ENCODE results near the gene DUSP16.

Gene DUSP16

GRCh38 chr12:12460935-12461922 is 101.4 kb downstream of the DUSP16 start:
- Histone ChIP-seq H3K79me2 (ENCODE audit: insufficient read depth, low read depth) (no peaks in the 10 kb centered on the region), H3K4me2 (no peak overlapping the region), H4K20me1 (ENCODE audit: insufficient read depth) (no peaks in the 10 kb centered on the region), H3K36me3 (ENCODE audit: insufficient read depth) (no peaks in the 10 kb centered on the region), H3K27me3 (ENCODE audit: insufficient read depth, low read depth) (no peaks in the 10 kb centered on the region), H3K27ac (no peak overlapping the region), H3K4me1 (ENCODE audit: low read depth, poor library complexity, severe bottlenecking) (peaks cover 7% of the 10 kb centered on the region), H3K4me3 (IDR thresholded peaks at IDR 0.05; ENCODE audit: insufficient read depth, low read depth, low read length) (no peak overlapping the region), H3K9ac (no peak overlapping the region), H2AFZ (ENCODE audit: low read depth) (no peak overlapping the region)
- no peak for TF ChIP-seq CTCF (conservative IDR thresholded peaks at IDR 0.05; ENCODE audit: low read depth, low read length)

- no peaks in the 10 kb centered on the region for H3K27me3 ChIP-seq (ENCODE audit: insufficient read depth, low read depth)
- no peak overlapping the region for H3K27ac ChIP-seq
- no peak overlapping the region for H3K4me2 ChIP-seq
- no peaks in the 10 kb centered on the region for H3K79me2 ChIP-seq (ENCODE audit: insufficient read depth, low read depth)
- no peak for TF ChIP-seq CTCF (conservative IDR thresholded peaks at IDR 0.05; ENCODE audit: low read depth, low read length)
- no peak overlapping the region for H3K9ac ChIP-seq
- no peak overlapping the region for H2AFZ ChIP-seq (ENCODE audit: low read depth)
- H3K36me3 ChIP-seq (ENCODE audit: insufficient read depth), result no peaks in the 10 kb centered on the region
- no peaks in the 10 kb centered on the region for H4K20me1 ChIP-seq (ENCODE audit: insufficient read depth)
- peaks cover 7% of the 10 kb centered on the region for H3K4me1 ChIP-seq (ENCODE audit: low read depth, poor library complexity, severe bottlenecking)
- H3K4me3 ChIP-seq (IDR thresholded peaks at IDR 0.05; ENCODE audit: insufficient read depth, low read depth, low read length), result no peak overlapping the region
Measured at GRCh38 chr12:12456637-12457036, 106.0 kb downstream of the DUSP16 start.

GRCh38 chr12:12454315-12454714 is 108.3 kb downstream of the DUSP16 start:
- no peak overlapping the region for H2AFZ ChIP-seq (ENCODE audit: low read depth)
- H3K4me1 ChIP-seq (ENCODE audit: low read depth, poor library complexity, severe bottlenecking), result peaks cover 7% of the 10 kb centered on the region
- no peaks in the 10 kb centered on the region for H4K20me1 ChIP-seq (ENCODE audit: insufficient read depth)
- no peak overlapping the region for H3K4me2 ChIP-seq
- no peak overlapping the region for H3K4me3 ChIP-seq (IDR thresholded peaks at IDR 0.05; ENCODE audit: insufficient read depth, low read depth, low read length)
- no peak overlapping the region for H3K27ac ChIP-seq
- no peaks in the 10 kb centered on the region for H3K79me2 ChIP-seq (ENCODE audit: insufficient read depth, low read depth)
- no peak overlapping the region for H3K9ac ChIP-seq
- no peaks in the 10 kb centered on the region for H3K36me3 ChIP-seq (ENCODE audit: insufficient read depth)
- no peaks in the 10 kb centered on the region for H3K27me3 ChIP-seq (ENCODE audit: insufficient read depth, low read depth)
- TF ChIP-seq CTCF (conservative IDR thresholded peaks at IDR 0.05; ENCODE audit: low read depth, low read length), result no peak

- no peak overlapping the region for H2AFZ ChIP-seq (ENCODE audit: low read depth)
- H3K4me3 ChIP-seq (IDR thresholded peaks at IDR 0.05; ENCODE audit: insufficient read depth, low read depth, low read length), result no peak overlapping the region
- H3K79me2 ChIP-seq (ENCODE audit: insufficient read depth, low read depth), result no peaks in the 10 kb centered on the region
Measured at GRCh38 chr12:12453635-12454034, 109.0 kb downstream of the DUSP16 start.

More at GRCh38 chr12:12453635-12454034, 109.0 kb downstream of the DUSP16 start:
- no peak for TF ChIP-seq CTCF (conservative IDR thresholded peaks at IDR 0.05; ENCODE audit: low read depth, low read length)
- H3K4me1 ChIP-seq (ENCODE audit: low read depth, poor library complexity, severe bottlenecking), result peaks cover 7% of the 10 kb centered on the region
- H3K36me3 ChIP-seq (ENCODE audit: insufficient read depth), result no peaks in the 10 kb centered on the region
- H4K20me1 ChIP-seq (ENCODE audit: insufficient read depth), result no peaks in the 10 kb centered on the region
- no peak overlapping the region for H3K4me2 ChIP-seq
- H3K27me3 ChIP-seq (ENCODE audit: insufficient read depth, low read depth), result no peaks in the 10 kb centered on the region
- no peak overlapping the region for H3K9ac ChIP-seq
- no peak overlapping the region for H3K27ac ChIP-seq
